Measurements from ENCODE around the gene ADIG.
A peak's percentile ranks its signal among the peaks of the same experiment; 100 is the strongest.

Gene ADIG

DNA sequence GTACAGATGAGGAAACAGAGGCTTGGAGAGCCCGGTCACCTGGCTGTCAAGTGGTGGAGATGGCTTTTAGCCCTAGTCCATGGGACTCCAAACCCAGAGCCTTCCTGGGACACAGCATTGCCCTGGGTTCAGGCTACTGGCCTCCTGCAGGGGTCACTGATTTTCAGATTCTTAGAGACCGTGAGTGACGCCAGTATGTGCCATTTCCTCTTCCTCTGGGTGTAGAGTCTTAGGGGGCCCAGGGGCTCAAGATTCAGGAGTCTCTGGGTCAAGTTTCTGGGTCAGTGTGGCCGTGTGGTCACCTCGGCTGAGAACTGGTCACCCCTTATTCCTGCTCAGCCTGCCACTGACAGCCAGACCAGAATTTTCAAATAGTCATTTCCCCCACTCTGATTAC, 21.2 kb downstream of the ADIG start:
- Histone ChIP-seq H3K27ac (ENCODE audit: low read length) (no peak overlapping the region), H3K9me3 (ENCODE audit: control insufficient read depth, insufficient read depth, low read length) (no peaks in the 10 kb centered on the region), H3K27me3 (ENCODE audit: control insufficient read depth, insufficient read depth, low read length) (no peaks in the 10 kb centered on the region), H3K4me1 (ENCODE audit: control insufficient read depth, insufficient read depth, low read length) (peaks cover 2% of the 10 kb centered on the region; the same call in 1 of the 2 replicates), H3K36me3 (ENCODE audit: control insufficient read depth, insufficient read depth, low read length) (no peaks in the 10 kb centered on the region), H3K4me3 (ENCODE audit: low read length) (peak overlapping the region; percentile 34; the same call in 1 of the 2 replicates)
- DNase-seq (ENCODE audit: low read depth, low spot score) = no peak
- WGBS (ENCODE audit: insufficient coverage, insufficient read length) = no CpG with 5 or more reads among the region's 5 CpGs

DNA sequence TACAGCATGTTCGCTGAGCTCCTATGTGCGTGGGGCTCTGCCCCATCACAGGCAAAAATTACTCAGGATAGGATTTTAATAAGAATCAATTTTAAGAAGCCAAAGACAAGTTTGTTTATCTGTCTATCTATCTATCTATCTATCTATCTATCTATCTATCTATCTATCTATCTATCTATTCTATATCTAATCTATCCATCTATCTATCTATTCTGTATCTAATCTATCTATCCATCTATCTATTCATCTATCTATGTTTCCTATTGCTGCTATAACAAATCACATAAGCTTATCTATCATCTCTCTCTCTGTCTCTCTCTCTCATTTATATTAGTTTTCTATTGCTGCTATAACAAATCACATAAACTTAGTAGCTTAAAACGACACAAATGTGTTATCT, 22.3 kb downstream of the ADIG start:
- Histone ChIP-seq H3K27ac (ENCODE audit: low read length) (no peak overlapping the region), H3K9me3 (ENCODE audit: control insufficient read depth, insufficient read depth, low read length) (no peaks in the 10 kb centered on the region), H3K27me3 (ENCODE audit: control insufficient read depth, insufficient read depth, low read length) (no peaks in the 10 kb centered on the region), H3K36me3 (ENCODE audit: control insufficient read depth, insufficient read depth, low read length) (no peaks in the 10 kb centered on the region), H3K4me3 (ENCODE audit: low read length) (no peak overlapping the region), H3K4me1 (ENCODE audit: control insufficient read depth, insufficient read depth, low read length) (peaks cover 3% of the 10 kb centered on the region; the same call in 1 of the 2 replicates)
- no peak for DNase-seq (ENCODE audit: low read depth, low spot score)
- WGBS (ENCODE audit: insufficient coverage, insufficient read length) = no CpG with 5 or more reads among the region's 3 CpGs

DNA sequence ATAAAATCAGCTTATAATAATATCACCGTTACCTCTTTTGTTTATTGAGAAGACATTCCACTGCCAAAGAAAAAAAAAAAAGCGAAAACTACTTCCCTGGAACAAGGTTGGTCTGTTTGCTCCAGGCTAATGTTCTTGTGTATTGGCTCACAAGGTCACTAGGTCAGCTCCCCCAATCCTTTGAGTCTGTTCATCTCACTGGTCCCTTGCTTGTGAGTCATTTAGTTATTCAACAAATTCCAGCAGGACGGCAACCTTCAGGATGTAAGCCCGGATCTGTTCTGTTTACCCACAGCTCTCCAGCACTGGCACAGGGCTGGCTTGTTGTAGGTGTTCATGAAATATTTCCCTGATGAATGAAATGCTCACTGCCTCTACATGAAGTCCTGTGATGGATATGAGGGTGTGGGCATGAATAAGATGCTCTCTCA, 23.9 kb downstream of the ADIG start:
- Histone ChIP-seq H3K27me3 (ENCODE audit: control insufficient read depth, insufficient read depth, low read length) (no peaks in the 10 kb centered on the region), H3K36me3 (ENCODE audit: control insufficient read depth, insufficient read depth, low read length) (no peaks in the 10 kb centered on the region), H3K9me3 (ENCODE audit: control insufficient read depth, insufficient read depth, low read length) (no peaks in the 10 kb centered on the region), H3K4me1 (ENCODE audit: control insufficient read depth, insufficient read depth, low read length) (peaks cover 4% of the 10 kb centered on the region; the same call in 1 of the 2 replicates), H3K27ac (ENCODE audit: low read length) (no peak overlapping the region), H3K4me3 (ENCODE audit: low read length) (no peak overlapping the region)
- DNase-seq (ENCODE audit: low read depth, low spot score) = no peak
- no CpG with 5 or more reads among the region's 4 CpGs for WGBS (ENCODE audit: insufficient coverage, insufficient read length)

DNA sequence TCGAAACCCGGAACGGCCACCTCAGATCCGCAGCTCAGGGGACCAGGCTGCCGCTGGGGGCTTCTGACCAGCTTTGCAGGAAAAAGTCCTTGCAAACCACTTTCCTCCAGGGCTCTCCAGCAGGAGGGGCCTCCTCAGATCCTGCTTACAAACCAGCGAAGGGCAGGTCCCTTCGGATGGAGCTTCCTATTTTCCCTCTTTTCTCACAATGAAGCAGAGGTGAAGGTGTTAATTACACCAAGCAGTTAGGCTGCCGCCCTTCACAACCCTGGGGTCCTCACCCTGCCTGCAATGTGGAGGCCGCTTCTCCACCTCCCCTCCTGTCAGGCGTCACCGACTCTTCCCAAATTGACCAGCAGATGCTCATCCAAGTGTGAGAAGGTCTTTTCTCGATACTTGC, 26.4 kb downstream of the ADIG start:
- Histone ChIP-seq H3K27ac (ENCODE audit: low read length) (no peak overlapping the region), H3K36me3 (ENCODE audit: control insufficient read depth, insufficient read depth, low read length) (no peaks in the 10 kb centered on the region), H3K4me1 (ENCODE audit: control insufficient read depth, insufficient read depth, low read length) (peaks cover 1% of the 10 kb centered on the region; the same call in 1 of the 2 replicates), H3K27me3 (ENCODE audit: control insufficient read depth, insufficient read depth, low read length) (no peaks in the 10 kb centered on the region), H3K4me3 (ENCODE audit: low read length) (no peak overlapping the region), H3K9me3 (ENCODE audit: control insufficient read depth, insufficient read depth, low read length) (no peaks in the 10 kb centered on the region)
- no peak for DNase-seq (ENCODE audit: low read depth, low spot score)
- no CpG with 5 or more reads among the region's 12 CpGs for WGBS (ENCODE audit: insufficient coverage, insufficient read length)

DNA sequence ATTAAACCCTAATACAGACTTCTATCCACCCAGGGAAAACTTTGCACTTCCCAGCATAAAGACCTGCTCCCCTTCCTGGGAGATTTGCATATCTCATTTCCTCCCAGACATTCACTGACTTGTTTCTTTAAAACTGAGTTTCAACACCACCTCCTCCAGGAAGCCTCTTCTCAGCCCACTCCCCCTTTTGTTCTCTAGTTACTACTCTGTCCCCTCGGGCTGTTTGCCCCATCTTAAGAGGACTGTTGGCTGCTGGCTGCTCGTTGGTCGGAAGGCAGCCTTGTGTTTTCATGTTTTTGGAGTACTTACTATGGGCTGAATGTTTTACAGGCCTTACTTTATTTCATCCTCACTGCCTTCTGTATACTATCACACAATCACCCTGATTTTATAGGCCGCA, 27.2 kb downstream of the ADIG start:
- WGBS (ENCODE audit: insufficient coverage, insufficient read length) = no CpG with 5 or more reads among the region's 4 CpGs
- Histone ChIP-seq H3K36me3 (ENCODE audit: control insufficient read depth, insufficient read depth, low read length) (no peaks in the 10 kb centered on the region), H3K4me3 (ENCODE audit: low read length) (no peak overlapping the region), H3K27ac (ENCODE audit: low read length) (no peak overlapping the region), H3K9me3 (ENCODE audit: control insufficient read depth, insufficient read depth, low read length) (no peaks in the 10 kb centered on the region), H3K27me3 (ENCODE audit: control insufficient read depth, insufficient read depth, low read length) (no peaks in the 10 kb centered on the region), H3K4me1 (ENCODE audit: control insufficient read depth, insufficient read depth, low read length) (peaks cover 1% of the 10 kb centered on the region; the same call in 1 of the 2 replicates)
- no peak for DNase-seq (ENCODE audit: low read depth, low spot score)

DNA sequence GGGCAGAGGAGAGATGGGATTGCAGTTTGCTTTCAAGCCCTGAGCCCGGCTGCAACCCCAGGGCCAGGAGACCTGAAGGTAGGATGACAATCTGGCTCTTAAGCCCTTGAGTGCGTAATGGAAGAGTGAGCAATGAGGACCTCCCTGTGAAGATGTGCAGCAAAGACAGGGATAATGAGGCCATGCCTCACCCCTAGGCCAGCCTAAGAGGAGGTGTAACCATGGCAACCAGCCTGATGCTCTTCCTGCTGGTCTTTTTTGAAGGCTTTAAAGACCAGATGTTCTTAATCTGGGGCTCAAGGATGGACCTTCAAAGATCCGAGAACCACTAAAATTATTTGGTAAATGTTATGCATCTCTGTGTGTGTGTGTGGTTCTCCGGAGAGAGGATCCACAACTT, 28.8 kb downstream of the ADIG start:
- no CpG with 5 or more reads among the region's 4 CpGs for WGBS (ENCODE audit: insufficient coverage, insufficient read length)
- H3K36me3 ChIP-seq (ENCODE audit: control insufficient read depth, insufficient read depth, low read length) = no peaks in the 10 kb centered on the region

DNA sequence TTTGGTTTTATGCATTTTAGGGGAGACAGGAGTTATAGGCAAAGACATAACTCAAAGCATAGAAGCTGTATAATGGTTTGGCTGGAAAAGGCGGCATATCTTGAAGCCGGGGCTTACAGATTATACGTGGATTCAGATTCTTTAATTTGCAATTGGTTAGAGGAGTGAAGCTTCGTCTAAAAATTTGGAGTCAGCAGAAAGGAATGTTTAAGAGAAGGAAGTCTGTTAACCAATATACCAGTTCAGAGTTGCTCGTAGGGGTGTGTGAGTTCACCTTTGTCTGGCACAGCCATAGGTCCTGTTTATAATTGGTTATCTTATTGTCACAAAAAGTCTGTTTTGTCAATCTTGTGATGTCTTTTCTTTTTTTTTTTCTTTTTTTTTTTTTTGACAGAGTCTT, 29.5 kb downstream of the ADIG start:
- Histone ChIP-seq H3K27me3 (ENCODE audit: control insufficient read depth, insufficient read depth, low read length) (no peaks in the 10 kb centered on the region), H3K27ac (ENCODE audit: low read length) (no peak overlapping the region), H3K36me3 (ENCODE audit: control insufficient read depth, insufficient read depth, low read length) (no peaks in the 10 kb centered on the region), H3K4me1 (ENCODE audit: control insufficient read depth, insufficient read depth, low read length) (peaks cover 1% of the 10 kb centered on the region; the same call in 1 of the 2 replicates), H3K9me3 (ENCODE audit: control insufficient read depth, insufficient read depth, low read length) (no peaks in the 10 kb centered on the region), H3K4me3 (ENCODE audit: low read length) (no peak overlapping the region)
- DNase-seq (ENCODE audit: low read depth, low spot score) = no peak
- WGBS (ENCODE audit: insufficient coverage, insufficient read length) = no CpG with 5 or more reads among the region's 5 CpGs

More for the DNA sequence above, 28.8 kb downstream of the ADIG start:
- DNase-seq (ENCODE audit: low read depth, low spot score) = no peak
- H3K27me3 ChIP-seq (ENCODE audit: control insufficient read depth, insufficient read depth, low read length) = no peaks in the 10 kb centered on the region
- H3K27ac ChIP-seq (ENCODE audit: low read length) = no peak overlapping the region
- no peak overlapping the region for H3K4me3 ChIP-seq (ENCODE audit: low read length)
- no peaks in the 10 kb centered on the region for H3K9me3 ChIP-seq (ENCODE audit: control insufficient read depth, insufficient read depth, low read length)
- peaks cover 1% of the 10 kb centered on the region; the same call in 1 of the 2 replicates for H3K4me1 ChIP-seq (ENCODE audit: control insufficient read depth, insufficient read depth, low read length)

DNA sequence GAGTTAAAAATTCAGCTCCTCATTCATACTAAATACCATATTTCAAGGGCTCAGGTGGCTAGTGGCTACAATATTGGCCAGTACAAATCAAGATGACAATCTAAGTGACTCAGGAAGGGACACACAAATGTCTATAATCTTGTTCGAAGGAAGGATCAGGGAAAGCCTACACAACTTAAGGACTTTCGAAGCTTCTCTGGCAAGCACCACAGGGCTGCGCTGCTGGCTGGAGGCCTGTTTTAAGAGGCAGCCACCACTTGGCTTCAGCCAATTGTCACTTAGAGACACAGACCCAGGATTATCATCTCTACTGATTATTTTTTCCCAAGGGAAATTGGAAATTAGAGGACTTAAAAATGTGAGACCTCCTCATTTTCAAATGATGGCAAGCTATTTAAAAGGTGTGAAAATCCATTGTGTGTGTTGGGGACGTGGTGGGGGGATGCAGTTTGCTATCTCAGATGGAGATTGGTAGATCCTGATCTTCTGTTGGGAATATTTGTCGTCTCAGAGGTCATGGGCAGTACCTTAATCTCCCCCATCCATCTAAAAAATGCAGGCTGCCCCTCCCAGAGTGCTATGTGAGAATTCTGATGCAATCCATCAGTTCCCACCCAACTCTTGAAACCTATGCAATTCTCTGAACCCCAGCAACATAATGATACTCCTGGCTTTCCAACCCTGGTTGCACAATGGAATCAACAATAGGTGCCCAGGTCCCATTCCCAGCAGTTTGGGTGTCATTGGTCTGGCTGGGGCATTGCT, 31.9 kb downstream of the ADIG start:
- DNase-seq (ENCODE audit: low read depth, low spot score) = no peak
- no peak overlapping the region for H3K4me3 ChIP-seq (ENCODE audit: low read length)
- no peaks in the 10 kb centered on the region for H3K27me3 ChIP-seq (ENCODE audit: control insufficient read depth, insufficient read depth, low read length)
- WGBS (ENCODE audit: insufficient coverage, insufficient read length) = no CpG with 5 or more reads among the region's 5 CpGs
- no peaks in the 10 kb centered on the region for H3K36me3 ChIP-seq (ENCODE audit: control insufficient read depth, insufficient read depth, low read length)
- peaks cover 4% of the 10 kb centered on the region; the same call in 1 of the 2 replicates for H3K4me1 ChIP-seq (ENCODE audit: control insufficient read depth, insufficient read depth, low read length)
- H3K27ac ChIP-seq (ENCODE audit: low read length) = no peak overlapping the region
- H3K9me3 ChIP-seq (ENCODE audit: control insufficient read depth, insufficient read depth, low read length) = no peaks in the 10 kb centered on the region

DNA sequence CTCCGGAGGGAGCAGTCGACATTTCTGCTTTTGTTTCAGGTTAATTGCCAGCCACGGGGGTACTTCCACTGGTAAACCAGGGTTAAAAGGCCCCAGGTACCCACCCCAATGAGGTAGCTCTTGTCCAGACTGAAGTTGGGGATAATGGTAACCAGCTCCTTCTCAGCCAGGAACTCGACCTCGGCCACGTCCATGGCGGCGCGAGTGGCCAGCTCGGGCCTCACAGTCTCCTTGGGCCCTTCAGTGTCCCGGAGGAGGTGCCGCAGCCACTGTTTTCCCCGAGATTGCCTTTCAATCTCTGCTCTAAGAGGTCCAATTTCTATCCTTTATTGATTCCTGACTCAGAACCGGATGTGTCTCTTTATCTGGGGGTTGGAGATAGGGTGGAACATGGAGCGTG, 34.3 kb downstream of the ADIG start:
- no peak for DNase-seq (ENCODE audit: low read depth, low spot score)
- Histone ChIP-seq H3K9me3 (ENCODE audit: control insufficient read depth, insufficient read depth, low read length) (no peaks in the 10 kb centered on the region), H3K36me3 (ENCODE audit: control insufficient read depth, insufficient read depth, low read length) (no peaks in the 10 kb centered on the region), H3K4me3 (ENCODE audit: low read length) (no peak overlapping the region), H3K27me3 (ENCODE audit: control insufficient read depth, insufficient read depth, low read length) (no peaks in the 10 kb centered on the region), H3K27ac (ENCODE audit: low read length) (no peak overlapping the region), H3K4me1 (ENCODE audit: control insufficient read depth, insufficient read depth, low read length) (0 out of 2 replicates have a peak, but pooled peaks cover 3% of the 10 kb centered on the region)
- no CpG with 5 or more reads among the region's 15 CpGs for WGBS (ENCODE audit: insufficient coverage, insufficient read length)

DNA sequence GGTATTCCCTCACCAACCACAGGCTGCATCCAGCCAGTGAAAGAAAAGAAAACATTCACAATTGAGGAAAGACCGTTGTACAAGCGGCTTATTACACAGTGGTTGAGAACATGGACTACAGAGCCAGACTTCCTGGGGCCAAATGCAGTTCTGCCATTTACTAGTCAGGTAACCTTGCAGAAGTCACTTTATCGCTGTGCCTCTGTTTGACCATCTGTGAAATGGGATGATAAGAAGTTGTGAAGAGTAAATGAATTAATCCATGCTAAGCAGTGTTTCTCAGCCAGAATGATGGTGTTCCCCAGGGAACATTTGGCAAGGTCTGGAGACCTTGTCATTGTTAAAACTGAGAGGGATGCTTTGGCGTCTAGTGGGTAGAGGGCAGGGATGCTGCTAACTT, 35.5 kb downstream of the ADIG start:
- no CpG with 5 or more reads among the region's 4 CpGs for WGBS (ENCODE audit: insufficient coverage, insufficient read length)
- Histone ChIP-seq H3K4me1 (ENCODE audit: control insufficient read depth, insufficient read depth, low read length) (peaks cover 3% of the 10 kb centered on the region; the same call in 1 of the 2 replicates), H3K9me3 (ENCODE audit: control insufficient read depth, insufficient read depth, low read length) (no peaks in the 10 kb centered on the region), H3K4me3 (ENCODE audit: low read length) (no peak overlapping the region), H3K27me3 (ENCODE audit: control insufficient read depth, insufficient read depth, low read length) (no peaks in the 10 kb centered on the region), H3K36me3 (ENCODE audit: control insufficient read depth, insufficient read depth, low read length) (no peaks in the 10 kb centered on the region), H3K27ac (ENCODE audit: low read length) (no peak overlapping the region)
- DNase-seq (ENCODE audit: low read depth, low spot score) = no peak
